Measurements from ENCODE around the gene TGFB1I1. TPM values are rescaled to one million over a fixed set of nuclear protein-coding genes. Genes with fewer than 3 reads are reported as not detected.
"Not testable (repeated sequence)": the region's sequence is repeated elsewhere in the genome, so short reads cannot be mapped to it uniquely, and the experiment has no call there.

Gene TGFB1I1
- total RNA-seq, 4 donors from 2014 or later: 16.1 to 33.7 (median 18.9) TPM

GRCh38 chr16:31477220-31478216 is 5.6 kb downstream of the TGFB1I1 start:
- no peak for TF ChIP-seq CTCF (IDR thresholded peaks at IDR 0.05)
- no peak for ATAC-seq (ENCODE audit: low FRiP score)
- no peak for DNase-seq (ENCODE audit: low spot score)

- TF ChIP-seq CTCF (IDR thresholded peaks at IDR 0.05): no peak
These were observed 7.0 kb downstream of the TGFB1I1 start for GRCh38 chr16:31478956-31479355.

GRCh38 chr16:31479751-31480150 is 7.8 kb downstream of the TGFB1I1 start:
- DNase-seq (ENCODE audit: low spot score): no peak
- TF ChIP-seq CTCF (IDR thresholded peaks at IDR 0.05): no peak
- ATAC-seq (ENCODE audit: low FRiP score): no peak

More at GRCh38 chr16:31478956-31479355, 7.0 kb downstream of the TGFB1I1 start:
- no peak for ATAC-seq (ENCODE audit: low FRiP score)
- no peak for DNase-seq (ENCODE audit: low spot score)

- no peak for TF ChIP-seq CTCF (IDR thresholded peaks at IDR 0.05)
- DNase-seq (ENCODE audit: low spot score) (no peak), ATAC-seq (ENCODE audit: low FRiP score) (no peak)
These were observed 9.0 kb downstream of the TGFB1I1 start for GRCh38 chr16:31480851-31481536.

- no peak for TF ChIP-seq CTCF (IDR thresholded peaks at IDR 0.05)
- ATAC-seq (ENCODE audit: low FRiP score) (no peak), DNase-seq (ENCODE audit: low spot score) (no peak)
These were observed 11.1 kb downstream of the TGFB1I1 start, which contains the start of gene SLC5A2 for GRCh38 chr16:31483081-31483480. TSS of gene SLC5A2 (plus strand) at chr16:31483123. CDS start at chr16:31483137, 14 bp downstream.

GRCh38 chr16:31484048-31484447 is 12.1 kb downstream of the TGFB1I1 start:
- ATAC-seq (ENCODE audit: low FRiP score); DNase-seq (ENCODE audit: low spot score): not testable (repeated sequence)

- DNase-seq (ENCODE audit: low spot score) (no peak), ATAC-seq (ENCODE audit: low FRiP score) (no peak)
- no peak for TF ChIP-seq CTCF (IDR thresholded peaks at IDR 0.05)
These were observed 12.7 kb downstream of the TGFB1I1 start for GRCh38 chr16:31484491-31485171.
